BLaER1 (cell line): ENCODE data around the gene MSI2.

Experiments used
- H3K27ac ChIP-seq: shearing (Covaris generic); formaldehyde crosslinking; 2 replicates; pipeline ENCODE4 v1.8.1; 2022
- H3K27me3 ChIP-seq: shearing (Covaris generic); formaldehyde crosslinking; 2 replicates; pipeline ENCODE4 v1.8.1; 2022
- H3K36me3 ChIP-seq: shearing (Covaris generic); formaldehyde crosslinking; 2 replicates; pipeline ENCODE4 v1.8.1; 2022
- H3K4me1 ChIP-seq: shearing (Covaris generic); formaldehyde crosslinking; 2 replicates; pipeline ENCODE4 v1.8.1; 2022
- H3K4me2 ChIP-seq: shearing (Covaris generic); formaldehyde crosslinking; 2 replicates; pipeline ENCODE4 v1.8.1; 2022
- H3K4me3 ChIP-seq: shearing (Covaris generic); formaldehyde crosslinking; 2 replicates; pipeline ENCODE4 v1.8.1; 2022
- H3K9ac ChIP-seq: shearing (Covaris generic); formaldehyde crosslinking; 2 replicates; pipeline ENCODE4 v1.8.1; 2022
- H3K9me3 ChIP-seq: shearing (Covaris generic); formaldehyde crosslinking; 2 replicates; pipeline ENCODE4 v1.8.1; 2022
- H4K20me1 ChIP-seq: shearing (Covaris generic); formaldehyde crosslinking; 2 replicates; pipeline ENCODE4 v1.8.1; 2022
- Cebpa-rat ChIP-seq: shearing (Covaris generic); IDR thresholded peaks from 2 replicates; pipeline ENCODE4 v1.8.1; 2022

MSI2 gene

DNA sequence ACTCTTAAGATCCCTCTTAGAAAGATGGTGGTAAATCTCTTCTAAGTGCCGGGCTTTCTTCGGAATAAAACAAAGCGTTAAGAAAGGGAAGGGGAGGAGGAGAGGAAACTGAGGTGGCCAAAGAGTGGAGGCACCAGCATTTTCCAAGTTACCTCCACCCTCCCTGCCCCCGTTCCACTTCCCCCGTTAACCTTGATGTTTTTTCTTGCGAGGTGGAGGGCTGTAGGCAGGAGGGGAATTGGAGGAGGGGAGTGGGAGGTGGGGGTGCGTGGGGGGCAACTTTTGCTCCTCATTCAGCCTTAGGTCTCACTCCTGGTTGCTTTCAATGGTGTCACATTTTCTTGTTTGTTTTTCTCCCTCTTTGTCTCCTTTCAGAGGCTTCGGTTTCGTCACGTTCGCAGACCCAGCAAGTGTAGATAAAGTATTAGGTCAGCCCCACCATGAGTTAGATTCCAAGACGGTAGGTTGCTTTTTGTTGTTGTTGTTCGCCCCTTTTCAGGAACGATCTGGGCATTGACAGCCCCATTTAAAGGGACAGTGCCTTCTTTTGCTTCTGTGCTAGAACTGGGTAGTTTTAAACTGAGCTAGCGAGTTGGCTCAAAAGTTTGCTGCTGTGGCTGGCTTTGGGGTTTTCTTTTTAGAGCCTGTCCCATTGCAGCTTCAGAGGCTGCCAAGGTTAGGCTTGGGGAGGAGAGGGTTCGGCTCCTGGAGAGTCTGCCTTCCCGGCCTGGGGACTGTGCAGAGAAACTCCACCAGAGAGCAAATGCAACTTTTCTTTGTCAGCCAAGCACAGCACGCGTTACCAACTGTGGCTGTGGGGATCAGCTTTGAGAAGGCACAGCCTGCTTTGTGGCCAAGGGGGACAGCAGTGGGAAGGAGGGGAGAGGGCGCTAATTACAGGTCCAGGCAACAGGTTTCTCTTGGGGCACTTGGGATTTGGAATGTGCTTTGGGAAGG lies 1.9 kb downstream of the MSI2 start:
- Histone ChIP-seq H3K27ac (peak overlapping the region; percentile 95), H3K36me3 (peaks cover 44% of the 10 kb centered on the region), H3K27me3 (no peaks in the 10 kb centered on the region), H3K4me3 (peak overlapping the region; percentile 89), H3K4me2 (peak overlapping the region; percentile 99), H3K4me1 (peaks cover 43% of the 10 kb centered on the region), H3K9ac (peak overlapping the region; percentile 95), H3K9me3 (no peaks in the 10 kb centered on the region), H4K20me1 (peaks cover 42% of the 10 kb centered on the region)
- no peak for TF ChIP-seq Cebpa-rat

DNA sequence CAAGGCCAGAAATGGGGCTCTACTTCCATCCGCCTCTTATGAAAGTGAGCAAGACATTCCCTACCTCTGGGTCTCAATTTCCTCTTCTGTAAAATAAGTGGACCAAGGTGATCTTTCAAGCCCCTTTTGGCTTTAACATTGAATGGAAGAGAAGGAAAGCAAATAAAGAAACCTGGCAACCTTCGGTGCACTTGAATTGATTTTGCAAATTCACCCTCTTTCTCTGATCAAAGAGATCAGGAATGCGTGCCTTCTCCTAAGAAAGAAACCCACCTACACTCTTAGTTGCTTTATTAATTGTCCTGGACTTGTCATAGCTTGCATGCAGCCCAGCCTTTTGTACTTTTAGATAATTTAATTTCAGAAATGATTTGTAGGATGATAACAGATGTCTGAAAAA lies 3.0 kb downstream of the MSI2 start:
- H3K9ac ChIP-seq, result peak overlapping the region; percentile 95
- H4K20me1 ChIP-seq, result peaks cover 54% of the 10 kb centered on the region
- H3K27me3 ChIP-seq, result no peaks in the 10 kb centered on the region
- H3K36me3 ChIP-seq, result peaks cover 55% of the 10 kb centered on the region
- no peak for TF ChIP-seq Cebpa-rat
- peak overlapping the region; percentile 95 for H3K27ac ChIP-seq
- H3K9me3 ChIP-seq, result no peaks in the 10 kb centered on the region
- H3K4me1 ChIP-seq, result peaks cover 54% of the 10 kb centered on the region
- H3K4me2 ChIP-seq, result peak overlapping the region; percentile 99
- H3K4me3 ChIP-seq, result peak overlapping the region; percentile 89

GRCh38 chr17:57259817-57260216 lies 3.5 kb downstream of the MSI2 start:
- no peaks in the 10 kb centered on the region for H3K9me3 ChIP-seq
- H3K4me2 ChIP-seq, result peak overlapping the region; percentile 99
- peaks cover 59% of the 10 kb centered on the region for H4K20me1 ChIP-seq
- peaks cover 60% of the 10 kb centered on the region for H3K36me3 ChIP-seq
- H3K27me3 ChIP-seq, result no peaks in the 10 kb centered on the region
- peak overlapping the region; percentile 95 for H3K27ac ChIP-seq
- TF ChIP-seq Cebpa-rat, result no peak
- peaks cover 56% of the 10 kb centered on the region for H3K4me1 ChIP-seq
- peak overlapping the region; percentile 89 for H3K4me3 ChIP-seq
- H3K9ac ChIP-seq, result peak overlapping the region; percentile 95

DNA sequence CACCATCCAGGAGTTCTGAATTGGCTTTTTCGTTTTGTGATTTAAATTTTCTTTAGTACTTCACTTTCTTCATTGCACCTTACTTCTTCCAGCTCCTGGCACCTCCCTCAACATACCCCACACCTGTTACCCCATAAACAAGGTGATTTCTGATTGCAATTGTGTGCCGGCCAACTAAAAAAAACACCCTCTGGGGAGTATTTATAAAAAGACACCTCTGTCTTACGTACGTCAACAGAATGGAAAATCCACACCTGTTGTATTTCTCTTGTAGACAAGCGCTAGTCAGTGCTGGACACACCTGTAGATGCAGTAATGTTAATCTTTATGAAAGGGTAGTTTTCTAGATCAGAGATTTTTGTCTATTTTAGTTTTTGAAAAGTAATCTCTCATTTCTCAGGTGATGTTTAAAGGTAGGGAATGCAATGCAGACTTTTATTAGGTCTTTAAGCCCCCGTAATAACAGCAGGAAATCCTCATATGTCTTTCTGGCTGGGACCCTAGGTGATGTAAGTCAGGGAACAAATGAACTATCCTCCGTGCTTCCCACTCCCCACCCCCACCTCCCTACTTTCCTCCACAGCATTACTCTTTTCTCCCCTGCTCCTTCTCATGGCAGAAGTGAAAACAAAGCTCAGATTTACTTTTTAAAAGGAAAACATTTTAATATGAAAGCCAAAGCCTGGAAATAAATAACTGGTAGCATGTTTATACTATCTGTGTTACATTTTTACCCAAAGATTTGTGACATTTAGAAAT lies 4.2 kb downstream of the MSI2 start:
- Histone ChIP-seq H3K4me3 (peak overlapping the region; percentile 89), H3K27ac (peak overlapping the region; percentile 95), H3K9ac (peak overlapping the region; percentile 95), H3K4me1 (peaks cover 56% of the 10 kb centered on the region), H3K36me3 (peaks cover 67% of the 10 kb centered on the region), H4K20me1 (peaks cover 66% of the 10 kb centered on the region), H3K27me3 (no peaks in the 10 kb centered on the region), H3K9me3 (no peaks in the 10 kb centered on the region), H3K4me2 (peak overlapping the region; percentile 99)
- no peak for TF ChIP-seq Cebpa-rat

DNA sequence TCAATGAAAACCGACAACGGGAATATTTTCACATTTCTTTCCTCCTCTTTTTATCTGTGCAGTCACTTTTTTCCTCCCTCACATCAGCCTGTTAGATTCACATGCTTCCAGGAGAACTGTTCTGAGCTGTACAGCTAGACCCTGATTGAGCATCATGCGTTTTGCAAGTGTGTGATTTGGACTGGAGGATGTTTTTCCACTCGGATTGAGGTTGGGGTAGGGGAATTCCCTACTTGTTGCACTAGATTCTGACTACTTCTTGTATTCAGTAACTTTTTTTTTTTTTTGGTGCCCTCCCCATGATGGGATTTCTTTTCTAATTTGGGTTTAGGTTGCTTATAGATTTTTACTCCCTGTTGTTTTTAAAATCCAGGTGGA lies 4.8 kb downstream of the MSI2 start:
- peaks cover 71% of the 10 kb centered on the region for H4K20me1 ChIP-seq
- TF ChIP-seq Cebpa-rat, result no peak
- H3K27ac ChIP-seq, result peak overlapping the region; percentile 95
- H3K36me3 ChIP-seq, result peaks cover 73% of the 10 kb centered on the region
- H3K4me2 ChIP-seq, result peak overlapping the region; percentile 99
- H3K4me1 ChIP-seq, result peaks cover 59% of the 10 kb centered on the region
- H3K27me3 ChIP-seq, result no peaks in the 10 kb centered on the region
- peak overlapping the region; percentile 95 for H3K9ac ChIP-seq
- H3K4me3 ChIP-seq, result peak overlapping the region; percentile 89
- no peaks in the 10 kb centered on the region for H3K9me3 ChIP-seq

- TF ChIP-seq Cebpa-rat, result no peak
- H4K20me1 ChIP-seq, result peaks cover 86% of the 10 kb centered on the region
- H3K27me3 ChIP-seq, result no peaks in the 10 kb centered on the region
- peaks cover 88% of the 10 kb centered on the region for H3K36me3 ChIP-seq
- peak overlapping the region; percentile 99 for H3K4me2 ChIP-seq
- H3K27ac ChIP-seq, result no peak overlapping the region
- H3K9me3 ChIP-seq, result no peaks in the 10 kb centered on the region
- H3K4me3 ChIP-seq, result peak overlapping the region; percentile 89
- H3K9ac ChIP-seq, result peak overlapping the region; percentile 95
- peaks cover 69% of the 10 kb centered on the region for H3K4me1 ChIP-seq
Observed at GRCh38 chr17:57262557-57262956, 6.2 kb downstream of the MSI2 start.

DNA sequence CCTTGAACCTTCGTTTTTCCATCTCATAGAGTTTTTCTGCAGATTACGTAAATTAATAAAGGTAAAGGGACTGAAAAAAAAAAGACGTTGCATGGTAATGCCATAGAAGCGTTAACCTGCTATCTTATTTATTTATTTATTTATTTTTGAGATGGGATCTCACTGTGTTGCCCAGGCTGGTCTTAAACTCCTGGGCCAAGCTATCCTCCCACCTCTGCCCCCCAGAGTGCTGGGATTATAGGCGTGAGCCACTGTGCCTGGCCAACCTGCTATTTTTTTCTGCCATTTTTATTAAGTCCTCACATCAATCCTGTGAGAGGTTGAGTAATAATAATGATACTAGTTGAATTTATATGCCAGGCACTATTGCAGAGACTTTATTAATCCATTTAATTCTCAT lies 7.9 kb downstream of the MSI2 start:
- Histone ChIP-seq H3K4me2 (peak overlapping the region; percentile 99), H3K9me3 (no peaks in the 10 kb centered on the region), H3K4me3 (no peak overlapping the region)

DNA sequence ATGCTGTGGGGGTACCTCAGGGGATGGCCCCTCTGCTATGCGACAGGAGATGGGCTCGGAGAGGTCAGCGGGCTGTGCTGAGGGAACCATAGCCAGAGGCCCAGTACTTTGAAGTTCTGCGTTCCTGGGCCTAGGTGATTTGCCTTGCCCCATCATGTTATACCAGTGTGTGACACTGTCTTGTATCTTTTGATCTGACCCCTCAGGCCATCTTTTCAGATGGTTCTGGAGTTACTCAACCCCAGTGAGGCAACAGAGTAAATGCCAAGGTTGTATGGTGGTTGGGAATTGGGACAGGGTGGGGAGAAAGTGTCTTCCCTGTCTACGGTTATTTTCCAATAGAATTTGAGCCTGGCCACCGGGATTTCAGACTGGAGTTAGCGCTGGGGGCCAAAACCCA lies 8.5 kb downstream of the MSI2 start:
- Histone ChIP-seq H4K20me1 (peaks cover 100% of the 10 kb centered on the region), H3K4me3 (no peak overlapping the region), H3K36me3 (peaks cover 97% of the 10 kb centered on the region), H3K4me1 (peaks cover 84% of the 10 kb centered on the region), H3K27ac (no peak overlapping the region), H3K9me3 (no peaks in the 10 kb centered on the region), H3K27me3 (no peaks in the 10 kb centered on the region), H3K9ac (no peak overlapping the region), H3K4me2 (peak overlapping the region; percentile 99)
- TF ChIP-seq Cebpa-rat, result no peak

More for the DNA sequence above, 7.9 kb downstream of the MSI2 start:
- Histone ChIP-seq H4K20me1 (peaks cover 100% of the 10 kb centered on the region), H3K27me3 (no peaks in the 10 kb centered on the region), H3K9ac (no peak overlapping the region), H3K27ac (no peak overlapping the region), H3K4me1 (peaks cover 78% of the 10 kb centered on the region), H3K36me3 (peaks cover 96% of the 10 kb centered on the region)
- no peak for TF ChIP-seq Cebpa-rat

DNA sequence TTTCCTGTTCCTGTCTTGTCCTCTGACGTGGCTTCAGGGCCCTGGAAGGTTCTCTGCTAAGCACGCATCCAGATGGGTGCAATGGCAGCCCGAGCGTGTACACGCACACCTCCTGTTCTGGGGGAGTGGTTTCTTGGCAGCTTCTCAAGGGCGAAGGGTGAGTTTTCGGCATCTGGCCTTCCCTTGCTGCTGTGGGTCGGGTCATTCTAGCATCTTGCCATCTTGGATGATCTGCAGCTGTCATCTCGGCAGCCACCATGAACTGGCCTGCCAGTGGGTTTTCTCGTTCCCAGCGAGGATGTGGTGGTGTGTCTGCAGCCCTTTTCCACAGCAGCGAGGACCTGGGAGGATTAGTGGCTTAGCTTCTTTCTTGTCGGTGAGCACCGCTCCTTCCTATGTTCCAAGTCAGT lies 10.6 kb downstream of the MSI2 start:
- no peak overlapping the region for H3K4me2 ChIP-seq
- no peak for TF ChIP-seq Cebpa-rat

GRCh38 chr17:57268181-57268580 lies 11.9 kb downstream of the MSI2 start:
- no peaks in the 10 kb centered on the region for H3K9me3 ChIP-seq
- H3K27me3 ChIP-seq, result no peaks in the 10 kb centered on the region
- no peak overlapping the region for H3K9ac ChIP-seq
- no peak overlapping the region for H3K4me3 ChIP-seq
- H3K36me3 ChIP-seq, result peaks cover 100% of the 10 kb centered on the region
- peaks cover 78% of the 10 kb centered on the region for H3K4me1 ChIP-seq
- no peak for TF ChIP-seq Cebpa-rat
- H4K20me1 ChIP-seq, result peaks cover 100% of the 10 kb centered on the region
- no peak overlapping the region for H3K27ac ChIP-seq
- no peak overlapping the region for H3K4me2 ChIP-seq

More for the DNA sequence above, 10.6 kb downstream of the MSI2 start:
- H4K20me1 ChIP-seq, result peaks cover 100% of the 10 kb centered on the region
- H3K4me1 ChIP-seq, result peaks cover 86% of the 10 kb centered on the region
- H3K36me3 ChIP-seq, result peaks cover 100% of the 10 kb centered on the region
- H3K9me3 ChIP-seq, result no peaks in the 10 kb centered on the region
- no peaks in the 10 kb centered on the region for H3K27me3 ChIP-seq
- no peak overlapping the region for H3K9ac ChIP-seq
- H3K27ac ChIP-seq, result no peak overlapping the region
- H3K4me3 ChIP-seq, result no peak overlapping the region
